ENCODE data around the gene RNASEL.

The RNASEL gene

DNA sequence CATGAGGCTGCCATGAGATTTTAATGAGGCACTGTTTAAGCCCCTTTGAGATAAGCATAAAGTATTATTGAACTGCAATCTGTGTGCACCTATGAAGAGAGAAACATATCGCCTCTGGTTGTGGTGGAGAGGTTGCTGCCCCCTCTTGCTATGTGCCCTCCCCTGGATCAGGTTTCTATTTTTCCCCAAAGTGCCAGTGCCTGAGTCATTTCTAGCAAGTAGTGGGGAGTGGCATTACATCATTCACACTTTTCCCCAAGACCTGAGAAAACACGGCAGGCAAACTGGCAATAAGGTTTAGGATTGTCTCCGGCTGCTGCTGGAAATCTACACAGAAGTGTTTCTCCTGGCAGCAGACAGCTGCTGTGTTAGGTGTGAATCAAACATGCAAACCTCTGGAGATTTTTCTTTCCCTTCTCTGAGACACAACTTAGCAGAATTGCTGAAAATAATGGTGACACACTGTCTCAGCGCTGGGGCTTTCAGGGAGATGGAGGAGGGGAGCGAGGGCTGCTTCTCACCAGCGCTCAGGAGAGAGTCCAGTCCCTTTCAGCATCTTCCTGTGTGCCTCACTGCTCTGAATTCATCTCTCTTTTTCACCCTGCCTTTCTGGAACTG is 28.8 kb upstream of the RNASEL start:
- TF ChIP-seq ISL1 (CRISPR knock-in tag; IDR thresholded peaks at IDR 0.05) (no peak), ZFP3 (CRISPR knock-in tag; IDR thresholded peaks at IDR 0.05) (no peak), RARB (CRISPR knock-in tag; IDR thresholded peaks at IDR 0.05) (no peak), PATZ1 (CRISPR knock-in tag; IDR thresholded peaks at IDR 0.05; ENCODE audit: borderline replicate concordance) (no peak), TSHZ2 (CRISPR knock-in tag; IDR thresholded peaks at IDR 0.05) (no peak)
- ATAC-seq = no peak

DNA sequence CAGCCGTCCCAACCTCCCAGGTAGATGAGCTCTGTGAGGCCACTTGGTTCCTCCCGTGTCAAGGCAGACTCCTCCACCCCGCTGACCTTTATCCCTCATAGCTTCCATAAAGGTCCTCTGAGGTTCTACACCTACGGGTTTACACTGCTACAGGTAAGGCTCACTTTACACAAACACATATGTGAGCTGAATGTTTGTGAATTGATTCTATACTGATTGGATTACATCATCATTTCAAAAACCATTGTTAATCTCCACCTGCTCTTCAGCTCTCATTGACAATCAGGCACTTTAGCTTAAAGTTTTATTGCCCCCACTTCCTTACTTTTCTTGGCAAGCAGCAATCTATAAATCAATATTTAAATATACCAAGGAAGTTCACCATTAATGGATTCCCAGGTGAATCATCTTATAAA is 28.0 kb upstream of the RNASEL start:
- no peak for TF ChIP-seq ZFP3 (CRISPR knock-in tag; IDR thresholded peaks at IDR 0.05)
- no peak for ATAC-seq

DNA sequence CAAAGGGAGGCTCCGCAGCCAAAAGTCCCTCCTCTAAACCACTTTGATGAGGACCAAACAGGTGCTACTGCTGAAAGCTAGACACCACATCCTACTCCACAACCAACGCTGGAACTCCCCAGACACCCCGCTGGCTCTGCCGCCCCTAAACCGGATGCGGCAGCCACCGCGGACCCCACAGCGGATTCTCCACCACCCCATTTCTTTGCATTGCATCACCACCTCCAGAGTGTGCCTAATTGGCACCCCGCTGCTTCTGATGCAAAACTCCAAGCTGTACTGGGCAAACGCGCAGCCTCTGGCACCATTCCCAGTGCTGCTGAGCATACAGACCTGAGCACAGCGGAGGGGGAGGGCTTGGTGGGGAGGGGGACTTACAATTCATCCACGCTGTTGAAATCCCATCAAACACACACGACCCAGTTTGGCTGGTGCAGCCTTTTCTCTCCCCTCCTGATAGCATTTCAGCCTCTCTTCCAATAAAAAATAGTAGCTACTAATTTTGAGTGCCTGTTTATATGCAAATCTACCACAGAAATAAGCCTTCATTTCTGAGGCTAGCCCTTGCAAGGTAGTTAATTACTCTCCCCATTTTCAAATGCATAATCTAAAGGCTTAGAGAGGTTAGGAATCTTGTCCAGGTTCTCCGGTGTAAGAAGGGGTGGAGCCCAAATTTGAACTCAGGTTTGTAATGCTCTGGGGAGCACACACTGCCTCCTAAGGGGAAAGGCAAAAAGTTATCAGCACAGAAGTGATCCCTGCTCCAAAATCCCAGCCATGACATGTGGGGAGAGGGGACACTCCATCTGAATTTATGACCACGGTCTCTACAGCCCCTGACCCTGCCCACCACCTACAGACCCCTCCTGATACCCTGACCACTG is 27.3 kb upstream of the RNASEL start:
- TF ChIP-seq ESRRG (CRISPR knock-in tag; IDR thresholded peaks at IDR 0.05) (no peak), ISL1 (CRISPR knock-in tag; IDR thresholded peaks at IDR 0.05) (no peak), ZFP3 (CRISPR knock-in tag; IDR thresholded peaks at IDR 0.05) (no peak), ZNF565 (CRISPR knock-in tag; conservative IDR thresholded peaks at IDR 0.05; ENCODE audit: low read depth) (no peak), ZNF8 (CRISPR knock-in tag; IDR thresholded peaks at IDR 0.05) (no peak), TCF4 (CRISPR knock-in tag; IDR thresholded peaks at IDR 0.05; ENCODE audit: borderline replicate concordance) (no peak), ARNTL (CRISPR knock-in tag; IDR thresholded peaks at IDR 0.05; ENCODE audit: borderline replicate concordance, low read depth) (no peak), ZNF70 (CRISPR knock-in tag; IDR thresholded peaks at IDR 0.05) (no peak), CSDC2 (CRISPR knock-in tag; IDR thresholded peaks at IDR 0.05) (no peak)
- TF ChIP-seq, protein P1, sequence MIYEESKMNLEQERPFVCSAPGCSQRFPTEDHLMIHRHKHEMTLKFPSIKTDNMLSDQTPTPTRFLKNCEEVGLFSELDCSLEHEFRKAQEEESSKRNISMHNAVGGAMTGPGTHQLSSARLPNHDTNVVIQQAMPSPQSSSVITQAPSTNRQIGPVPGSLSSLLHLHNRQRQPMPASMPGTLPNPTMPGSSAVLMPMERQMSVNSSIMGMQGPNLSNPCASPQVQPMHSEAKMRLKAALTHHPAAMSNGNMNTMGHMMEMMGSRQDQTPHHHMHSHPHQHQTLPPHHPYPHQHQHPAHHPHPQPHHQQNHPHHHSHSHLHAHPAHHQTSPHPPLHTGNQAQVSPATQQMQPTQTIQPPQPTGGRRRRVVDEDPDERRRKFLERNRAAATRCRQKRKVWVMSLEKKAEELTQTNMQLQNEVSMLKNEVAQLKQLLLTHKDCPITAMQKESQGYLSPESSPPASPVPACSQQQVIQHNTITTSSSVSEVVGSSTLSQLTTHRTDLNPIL (CRISPR knock-in tag; IDR thresholded peaks at IDR 0.05; ENCODE audit: low read depth) = no peak
- TF ChIP-seq, protein P2, sequence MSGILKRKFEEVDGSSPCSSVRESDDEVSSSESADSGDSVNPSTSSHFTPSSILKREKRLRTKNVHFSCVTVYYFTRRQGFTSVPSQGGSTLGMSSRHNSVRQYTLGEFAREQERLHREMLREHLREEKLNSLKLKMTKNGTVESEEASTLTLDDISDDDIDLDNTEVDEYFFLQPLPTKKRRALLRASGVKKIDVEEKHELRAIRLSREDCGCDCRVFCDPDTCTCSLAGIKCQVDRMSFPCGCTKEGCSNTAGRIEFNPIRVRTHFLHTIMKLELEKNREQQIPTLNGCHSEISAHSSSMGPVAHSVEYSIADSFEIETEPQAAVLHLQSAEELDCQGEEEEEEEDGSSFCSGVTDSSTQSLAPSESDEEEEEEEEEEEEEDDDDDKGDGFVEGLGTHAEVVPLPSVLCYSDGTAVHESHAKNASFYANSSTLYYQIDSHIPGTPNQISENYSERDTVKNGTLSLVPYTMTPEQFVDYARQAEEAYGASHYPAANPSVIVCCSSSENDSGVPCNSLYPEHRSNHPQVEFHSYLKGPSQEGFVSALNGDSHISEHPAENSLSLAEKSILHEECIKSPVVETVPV (CRISPR knock-in tag; IDR thresholded peaks at IDR 0.05) = no peak
- ATAC-seq = peak; percentile 34

DNA sequence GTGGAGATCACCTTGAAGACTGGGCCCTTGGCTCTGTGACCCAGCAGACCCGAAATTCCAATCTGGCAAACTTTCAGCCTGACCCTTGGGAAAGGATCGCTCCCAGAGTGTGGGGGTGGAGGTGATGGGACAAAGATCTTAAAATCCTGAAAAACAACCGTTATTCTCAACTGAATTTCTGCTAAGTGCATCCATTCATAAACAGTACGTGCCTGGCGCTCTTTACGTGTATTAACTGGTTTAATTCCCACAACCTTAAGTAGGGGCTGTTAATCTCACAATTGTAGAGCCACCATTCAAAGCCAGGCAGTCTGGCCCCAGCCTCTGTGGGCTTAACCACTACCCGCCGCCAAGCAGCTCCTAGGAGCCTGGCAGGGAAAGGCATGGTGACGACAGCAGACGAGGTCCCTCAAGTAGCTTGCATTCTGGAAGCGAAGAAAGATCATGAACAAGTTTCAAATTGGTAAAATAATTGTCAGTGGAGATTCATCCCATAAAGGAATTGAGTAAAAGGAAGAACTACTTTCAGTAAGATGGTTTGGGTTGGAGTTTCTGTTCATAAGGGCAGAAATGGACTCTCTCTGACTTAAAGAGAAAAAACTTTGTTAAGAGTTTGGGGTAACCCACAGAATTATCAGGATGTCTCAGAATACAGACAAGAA is 26.5 kb upstream of the RNASEL start:
- TF ChIP-seq ZFP3 (CRISPR knock-in tag; IDR thresholded peaks at IDR 0.05) = no peak
- no peak for TF ChIP-seq SNAI2 (CRISPR knock-in tag; IDR thresholded peaks at IDR 0.05)
- no peak for TF ChIP-seq OSR1 (CRISPR knock-in tag; IDR thresholded peaks at IDR 0.05)
- no peak for TF ChIP-seq RARB (CRISPR knock-in tag; IDR thresholded peaks at IDR 0.05)
- TF ChIP-seq, protein P2 (CRISPR knock-in tag; IDR thresholded peaks at IDR 0.05) = no peak
- no peak for TF ChIP-seq ESRRG (CRISPR knock-in tag; IDR thresholded peaks at IDR 0.05)
- TF ChIP-seq TCF4 (CRISPR knock-in tag; IDR thresholded peaks at IDR 0.05; ENCODE audit: borderline replicate concordance) = no peak
- TF ChIP-seq BACH2 (CRISPR knock-in tag; IDR thresholded peaks at IDR 0.05; ENCODE audit: borderline replicate concordance) = no peak
- TF ChIP-seq, protein P3, sequence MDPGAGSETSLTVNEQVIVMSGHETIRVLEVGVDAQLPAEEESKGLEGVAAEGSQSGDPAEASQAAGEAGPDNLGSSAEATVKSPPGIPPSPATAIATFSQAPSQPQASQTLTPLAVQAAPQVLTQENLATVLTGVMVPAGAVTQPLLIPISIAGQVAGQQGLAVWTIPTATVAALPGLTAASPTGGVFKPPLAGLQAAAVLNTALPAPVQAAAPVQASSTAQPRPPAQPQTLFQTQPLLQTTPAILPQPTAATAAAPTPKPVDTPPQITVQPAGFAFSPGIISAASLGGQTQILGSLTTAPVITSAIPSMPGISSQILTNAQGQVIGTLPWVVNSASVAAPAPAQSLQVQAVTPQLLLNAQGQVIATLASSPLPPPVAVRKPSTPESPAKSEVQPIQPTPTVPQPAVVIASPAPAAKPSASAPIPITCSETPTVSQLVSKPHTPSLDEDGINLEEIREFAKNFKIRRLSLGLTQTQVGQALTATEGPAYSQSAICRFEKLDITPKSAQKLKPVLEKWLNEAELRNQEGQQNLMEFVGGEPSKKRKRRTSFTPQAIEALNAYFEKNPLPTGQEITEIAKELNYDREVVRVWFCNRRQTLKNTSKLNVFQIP (CRISPR knock-in tag; IDR thresholded peaks at IDR 0.05; ENCODE audit: borderline replicate concordance, low read depth) = no peak
- TF ChIP-seq ZC3H10 (CRISPR knock-in tag; IDR thresholded peaks at IDR 0.05) = no peak
- no peak for TF ChIP-seq ZFP30 (CRISPR knock-in tag; IDR thresholded peaks at IDR 0.05)
- TF ChIP-seq PPARA (CRISPR knock-in tag; IDR thresholded peaks at IDR 0.05; ENCODE audit: borderline replicate concordance) = no peak
- no peak for TF ChIP-seq ZNF70 (CRISPR knock-in tag; IDR thresholded peaks at IDR 0.05)
- TF ChIP-seq CSDC2 (CRISPR knock-in tag; IDR thresholded peaks at IDR 0.05) = no peak
- TF ChIP-seq ZNF565 (CRISPR knock-in tag; conservative IDR thresholded peaks at IDR 0.05; ENCODE audit: low read depth) = no peak
- ATAC-seq = peak; percentile 2

Data from SK-N-SH treated with all-trans-retinoic acid at 6 μM for 48 hours (cell line).